ENCODE data around the gene CIB2.
A peak's percentile ranks its signal among the peaks of the same experiment; 100 is the strongest.

CIB2 gene

GRCh38 chr15:78065973-78066946 lies 65.0 kb downstream of the CIB2 start:
- no peak for DNase-seq (ENCODE audit: low spot score)

GRCh38 chr15:78065284-78065872 lies 65.9 kb downstream of the CIB2 start:
- DNase-seq (ENCODE audit: low spot score) = peak; percentile 89

- no peak for DNase-seq (ENCODE audit: low spot score)
Observed at GRCh38 chr15:78064544-78064943, 66.7 kb downstream of the CIB2 start.

- no peak for DNase-seq (ENCODE audit: low spot score)
Observed at GRCh38 chr15:78063970-78064385, 67.3 kb downstream of the CIB2 start.

- no peak for DNase-seq (ENCODE audit: low spot score)
Observed at GRCh38 chr15:78063217-78063616, 68.0 kb downstream of the CIB2 start.

GRCh38 chr15:78061963-78062427 lies 69.2 kb downstream of the CIB2 start:
- no peak for DNase-seq (ENCODE audit: low spot score)

GRCh38 chr15:78060232-78060631 lies 71.0 kb downstream of the CIB2 start:
- DNase-seq (ENCODE audit: low spot score) = no peak

GRCh38 chr15:78059110-78059839 lies 72.0 kb downstream of the CIB2 start:
- no peak for DNase-seq (ENCODE audit: low spot score)

GRCh38 chr15:78058401-78058935 lies 72.8 kb downstream of the CIB2 start:
- no peak for DNase-seq (ENCODE audit: low spot score)

- no peak for DNase-seq (ENCODE audit: low spot score)
Observed at GRCh38 chr15:78057803-78058202, 73.4 kb downstream of the CIB2 start.

GRCh38 chr15:78056714-78057269 lies 74.5 kb downstream of the CIB2 start:
- no peak for DNase-seq (ENCODE audit: low spot score)

GRCh38 chr15:78055919-78056713 lies 75.1 kb downstream of the CIB2 start:
- no peak for DNase-seq (ENCODE audit: low spot score)

- no peak for DNase-seq (ENCODE audit: low spot score)
Observed at GRCh38 chr15:78054966-78055365, 76.3 kb downstream of the CIB2 start.

Measured in AG08396 (cell line).